Posterior cingulate gyrus (tissue), 11 donors: Measurements from ENCODE around the gene HINT1.
"Not testable (repeated sequence)": the region's sequence is repeated elsewhere in the genome, so short reads cannot be mapped to it uniquely, and the experiment has no call there.

Experiments used
- DNase-seq, 10 donors: peaks; one replicate each; pipeline versions ENCODE4 v3.0.0 to v3.0.0-alpha.2; 2020 to 2021; ENCODE audit warnings: mixed read lengths in 3 of 10
- intact Hi-C: fragments of 100-400 bp; cut with DNase I; formaldehyde crosslinking; loops from one replicate; pipeline ENCODE4 v1.15.1; 2023

The HINT1 gene

GRCh38 chr5:131165119-131165727, at the start of gene HINT1:
HINT1 (minus strand) TSS chr5:131165256; CDS start chr5:131165205, 51 bp downstream.
- intact Hi-C loops: loop anchor here (2.0 kb wide), 1 partner anchor 100 kb away; the partner anchor contains the start of gene CDC42SE2
- peak; percentile 81 to 98 (median 88) for DNase-seq

- no peak for DNase-seq
- intact Hi-C loops: no loop called here
These were observed 49.7 kb upstream of the HINT1 start for GRCh38 chr5:131214609-131215227.

DNA sequence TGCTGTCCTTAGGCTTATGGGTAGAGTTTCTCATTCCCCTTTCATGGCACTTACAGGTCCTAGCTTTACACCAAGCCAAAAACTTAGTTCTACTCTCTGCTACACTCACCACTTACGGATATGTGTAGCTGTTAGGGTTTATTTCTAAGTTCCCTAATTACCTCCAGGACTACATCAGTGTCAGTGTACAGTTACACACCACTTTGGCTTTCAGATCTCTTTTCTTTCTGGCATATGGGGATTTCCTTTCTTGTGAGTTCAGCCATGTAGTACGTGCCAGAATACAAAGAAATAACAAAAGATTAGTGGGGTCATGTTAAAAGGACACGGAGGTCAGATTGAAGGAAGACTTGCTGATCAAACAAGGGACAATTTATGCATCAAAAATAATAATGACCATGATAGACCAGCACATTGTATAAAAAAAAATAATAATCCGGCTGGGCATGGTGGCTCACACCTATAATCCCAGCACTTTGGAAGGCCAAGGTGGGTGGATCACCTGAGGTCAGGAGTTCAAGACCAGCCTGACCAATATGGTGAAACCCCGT, 47.5 kb upstream of the HINT1 start:
- intact Hi-C loops: no loop called here
- no peak for DNase-seq

- no peak for DNase-seq
- intact Hi-C loops: no loop called here
These were observed 46.6 kb upstream of the HINT1 start for GRCh38 chr5:131211669-131212068.

GRCh38 chr5:131210151-131210510, 45.1 kb upstream of the HINT1 start:
- intact Hi-C loops: no loop called here
- DNase-seq: no peak

DNA sequence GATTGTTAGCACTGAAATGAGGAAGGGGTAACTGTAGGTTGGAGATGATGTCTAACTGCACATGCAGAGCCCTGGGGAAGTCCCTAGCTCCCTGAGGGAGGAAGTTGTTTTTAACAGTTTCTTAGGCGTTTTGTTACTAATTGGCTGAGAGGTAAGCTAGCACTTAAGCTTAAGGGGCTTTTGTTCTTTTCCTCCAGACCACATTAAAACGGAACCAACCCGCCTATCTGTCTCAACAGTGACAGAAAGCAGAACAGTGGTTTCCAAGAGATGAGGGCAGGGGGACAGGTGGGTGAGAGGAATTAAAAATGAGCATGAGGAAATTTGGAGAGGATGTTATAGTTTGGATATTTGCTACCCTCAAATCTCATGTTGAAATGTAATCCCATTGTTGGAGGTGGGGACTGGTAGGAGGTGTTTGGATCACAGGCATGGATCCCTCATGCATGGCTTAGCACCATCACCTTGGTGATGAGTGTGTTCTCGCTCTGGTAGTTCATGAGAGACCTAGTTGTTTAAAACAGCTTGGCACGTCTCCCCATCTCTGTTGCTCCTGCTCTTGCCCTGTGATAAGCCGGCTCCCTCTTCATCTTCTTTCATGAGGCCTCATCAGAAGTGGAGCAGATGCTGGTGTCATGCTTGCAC, 44.6 kb upstream of the HINT1 start:
- DNase-seq: no peak
- intact Hi-C loops: no loop called here

DNA sequence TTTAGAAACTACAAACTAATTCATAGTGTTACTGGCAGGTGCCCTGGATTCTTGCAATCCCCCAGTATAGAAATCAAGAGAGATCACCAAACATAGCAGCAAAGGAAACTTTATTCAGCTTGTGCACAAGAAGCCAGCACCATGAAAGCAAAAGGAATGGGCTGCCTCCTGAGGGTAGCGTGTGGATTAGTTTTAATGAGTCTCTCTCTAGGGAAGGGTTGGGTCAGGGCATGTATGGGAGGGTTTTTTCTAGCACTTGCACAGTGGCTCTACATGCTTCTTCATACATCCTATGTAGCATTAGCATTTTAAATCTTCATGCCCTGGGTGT, 44.1 kb upstream of the HINT1 start:
- intact Hi-C loops: no loop called here
- no peak for DNase-seq

DNA sequence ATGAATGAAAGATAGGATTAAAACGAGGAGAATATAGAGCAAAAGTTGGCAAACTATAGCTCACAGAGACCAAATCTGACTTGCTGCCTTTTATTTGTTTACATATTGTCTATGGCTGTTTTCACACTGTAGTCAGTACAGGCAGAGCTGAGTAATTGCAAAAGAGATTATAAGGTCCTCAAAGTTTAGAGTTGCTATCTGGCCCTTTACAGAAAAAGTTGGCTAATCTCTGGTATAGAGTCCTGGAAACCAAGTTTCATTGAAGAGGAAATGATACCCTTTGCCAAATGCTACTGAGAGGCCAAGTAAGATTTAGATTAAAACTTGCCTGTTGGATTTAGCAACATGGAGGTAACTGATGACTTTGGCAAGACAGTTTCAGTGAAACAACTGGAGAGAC, 41.7 kb upstream of the HINT1 start:
- no peak for DNase-seq
- intact Hi-C loops: no loop called here

DNA sequence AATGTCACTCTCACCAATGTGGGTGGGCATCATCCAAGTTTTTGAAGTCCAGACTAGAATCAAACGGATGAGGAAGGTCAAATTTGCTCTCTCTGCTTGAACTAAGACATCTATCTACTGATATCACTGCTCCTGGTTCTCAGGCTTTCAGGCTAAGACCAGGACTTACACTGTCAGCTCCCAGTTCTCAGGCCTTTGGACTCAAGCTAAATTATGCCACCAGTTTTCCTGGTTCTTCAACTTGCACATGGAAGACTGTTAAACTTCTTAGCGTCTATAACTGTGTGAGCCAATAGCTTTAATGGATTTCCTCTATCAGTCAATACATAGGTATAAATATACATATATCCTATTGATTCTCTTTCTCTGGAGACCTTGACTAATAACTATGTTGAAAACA, 41.0 kb upstream of the HINT1 start:
- no peak for DNase-seq
- intact Hi-C loops: no loop called here

- intact Hi-C loops: no loop called here
- no peak for DNase-seq
These were observed 39.9 kb upstream of the HINT1 start for GRCh38 chr5:131204964-131205363.

DNA sequence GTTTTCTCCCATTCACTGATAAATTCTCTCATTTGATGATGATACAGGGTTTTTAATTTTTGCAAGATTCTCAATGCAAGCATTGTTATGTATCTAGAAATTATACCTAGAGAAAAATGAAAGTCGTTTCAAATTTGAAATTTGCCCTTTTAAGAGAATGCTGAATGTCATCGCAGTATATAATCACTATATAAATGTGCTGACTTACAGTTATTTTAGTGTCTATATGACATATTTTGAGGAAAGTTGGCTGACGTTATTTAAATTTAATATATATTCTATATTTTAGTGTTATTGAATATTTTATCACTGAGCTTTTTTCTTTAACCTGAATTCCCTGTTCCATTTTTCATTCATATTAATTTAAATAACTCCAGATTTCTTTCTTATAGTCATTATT, 35.5 kb upstream of the HINT1 start:
- intact Hi-C loops: no loop called here
- DNase-seq: no peak

DNA sequence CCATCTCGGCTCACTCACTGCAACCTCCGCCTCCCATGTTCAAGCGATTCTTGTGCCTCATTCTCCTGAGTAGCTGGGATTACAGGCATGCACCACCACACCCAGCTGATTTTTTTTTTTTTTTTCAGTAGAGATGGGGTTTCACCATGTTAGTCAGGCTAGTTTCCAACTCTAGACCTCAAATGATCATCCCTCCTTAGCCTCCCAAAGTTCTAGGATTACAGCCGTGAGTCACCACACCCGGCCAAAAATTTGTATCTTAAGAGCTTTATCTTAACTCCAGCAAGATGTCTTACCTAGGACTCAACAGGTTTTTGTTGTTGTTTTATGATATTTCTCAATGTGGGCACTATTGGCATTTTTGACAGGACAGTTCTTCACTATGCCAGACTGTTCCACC, 33.6 kb upstream of the HINT1 start:
- intact Hi-C loops: no loop called here
- DNase-seq: no peak

DNA sequence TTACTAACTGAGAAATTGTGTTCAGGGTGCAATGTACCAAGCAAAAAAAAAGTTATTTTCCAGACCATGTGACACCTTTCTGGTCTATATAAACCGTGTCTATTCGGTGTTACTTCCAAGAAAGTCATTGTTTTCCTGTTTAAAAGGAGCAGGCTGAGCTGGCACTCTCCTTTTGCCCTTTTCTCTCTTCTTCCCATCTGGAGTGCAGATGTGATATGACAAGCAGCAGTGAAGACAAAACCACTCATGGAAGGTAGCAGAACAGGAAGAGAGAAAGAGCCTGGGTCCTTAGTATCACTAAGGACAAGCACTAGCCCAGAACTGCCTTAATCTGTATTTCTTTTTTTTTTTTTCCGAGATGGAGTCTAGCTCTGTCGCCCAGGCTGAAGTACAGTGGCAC, 31.3 kb upstream of the HINT1 start:
- DNase-seq: no peak
- intact Hi-C loops: no loop called here

DNA sequence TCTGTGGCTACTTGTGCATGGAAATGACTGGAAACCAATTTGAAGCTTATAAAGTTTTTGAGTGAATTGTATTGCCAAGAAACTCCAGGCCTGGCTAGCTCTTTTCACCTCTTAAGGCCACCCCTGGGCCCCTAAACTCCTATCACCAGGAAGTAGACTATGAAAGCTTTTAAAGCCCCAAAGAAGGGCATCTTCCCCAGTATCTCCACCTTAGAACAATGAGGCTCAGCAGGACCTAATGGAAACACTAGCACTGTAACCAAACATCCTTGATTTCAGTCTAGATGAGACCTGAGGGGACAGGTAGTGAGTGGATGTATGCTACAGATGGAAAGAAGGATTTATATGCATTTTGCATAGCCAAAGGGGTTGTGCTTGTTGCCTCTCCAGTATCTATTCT, 30.6 kb upstream of the HINT1 start:
- DNase-seq: no peak
- intact Hi-C loops: no loop called here

GRCh38 chr5:131194725-131195124, 29.7 kb upstream of the HINT1 start:
- no peak for DNase-seq
- intact Hi-C loops: no loop called here

GRCh38 chr5:131193897-131194296, 28.8 kb upstream of the HINT1 start:
- intact Hi-C loops, DNase-seq: not testable (repeated sequence)

DNA sequence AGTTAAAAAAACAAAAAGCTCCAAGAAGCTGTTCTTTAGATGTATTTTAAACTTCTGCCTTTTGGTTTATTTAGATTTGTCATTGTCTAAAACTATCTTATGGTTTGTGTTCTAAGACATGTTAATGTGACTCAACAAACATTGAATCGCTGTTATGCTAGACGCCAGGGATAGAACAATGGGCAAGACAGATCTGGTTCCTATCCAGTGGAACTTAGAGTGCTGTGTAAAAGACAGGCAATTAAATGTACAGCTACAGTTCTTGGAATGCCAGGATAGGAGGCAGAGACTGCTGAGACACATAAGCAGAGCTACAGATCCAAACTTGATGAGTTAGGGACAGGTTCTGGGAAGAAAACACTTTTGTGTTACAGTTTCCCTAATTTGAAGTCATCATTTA, 28.1 kb upstream of the HINT1 start:
- no peak for DNase-seq
- intact Hi-C loops: no loop called here

DNA sequence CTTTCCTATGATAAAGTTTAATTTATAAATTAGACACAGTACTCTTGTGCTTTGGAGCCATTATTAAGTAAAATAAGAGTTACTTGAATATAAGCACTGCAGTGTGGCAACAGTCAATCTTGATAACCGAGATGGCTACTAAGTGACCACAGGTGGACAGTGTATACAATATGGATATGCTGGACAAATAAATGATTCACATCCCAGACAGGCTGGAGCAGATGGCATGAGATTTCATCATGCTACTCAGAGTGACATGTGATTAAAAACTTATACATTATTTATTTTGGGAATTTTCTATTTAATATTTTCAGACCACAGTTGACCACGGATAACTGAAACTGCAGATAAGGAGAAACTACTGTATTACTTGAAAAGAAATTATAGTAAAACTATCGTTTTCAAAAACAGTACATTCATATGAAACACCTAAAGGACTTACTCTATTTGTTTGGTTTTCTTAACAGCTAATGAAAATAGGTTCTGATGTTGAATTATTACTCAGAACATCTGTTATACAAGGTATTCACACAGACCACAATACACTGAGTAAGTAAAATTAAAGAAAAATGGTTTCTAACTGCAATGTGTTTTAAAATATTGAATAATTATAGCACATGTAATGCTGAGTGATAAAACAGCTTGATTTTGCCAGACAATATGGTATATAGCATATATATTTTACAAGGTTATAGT, 21.7 kb upstream of the HINT1 start:
- intact Hi-C loops: no loop called here
- no peak for DNase-seq

GRCh38 chr5:131185523-131186104, 20.6 kb upstream of the HINT1 start:
- DNase-seq: no peak
- intact Hi-C loops: no loop called here

DNA sequence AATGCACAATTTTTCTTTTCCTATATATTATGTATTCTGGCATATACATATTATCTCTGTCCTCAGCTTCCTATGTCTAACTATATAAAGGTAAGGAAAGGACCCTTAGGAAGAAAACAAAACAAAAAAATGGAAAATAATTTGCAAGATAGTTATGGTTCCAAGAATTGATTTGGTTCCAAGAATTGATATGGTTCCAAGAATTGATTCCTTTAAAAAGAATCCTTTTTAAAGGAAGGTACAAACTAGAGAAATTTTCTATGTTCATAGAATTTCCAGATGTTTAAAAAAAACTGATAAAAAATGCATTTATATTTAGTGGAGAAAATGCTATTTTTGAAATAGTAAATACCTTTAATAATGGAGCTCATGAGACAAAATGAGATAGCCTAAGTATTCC, 17.8 kb upstream of the HINT1 start:
- intact Hi-C loops: no loop called here
- DNase-seq: no peak

DNA sequence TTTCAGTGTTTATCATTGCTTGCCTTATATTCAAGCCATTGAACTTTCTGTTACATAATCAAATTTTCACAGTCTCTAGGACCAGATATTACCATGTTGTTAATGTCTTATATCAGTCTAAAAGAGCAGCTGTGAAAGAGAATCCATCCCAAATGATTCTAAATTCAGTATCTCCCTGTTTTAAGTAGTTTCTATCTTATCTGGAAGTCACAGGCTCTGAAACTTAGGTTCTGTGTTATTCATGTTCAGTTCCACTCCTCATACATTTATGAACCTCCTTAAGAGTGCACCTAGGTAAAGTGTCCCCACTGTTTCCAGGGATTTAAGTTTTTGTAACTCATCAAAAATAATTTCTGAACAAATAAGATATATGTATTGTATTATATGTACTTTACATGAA, 15.4 kb upstream of the HINT1 start:
- no peak for DNase-seq
- intact Hi-C loops: no loop called here
